AG04449 (cell line): ENCODE data around the gene RABGGTA.

Experiments used
- CTCF ChIA-PET: fragments of 350-600 bp; formaldehyde crosslinking; extraction: SDS; loops from one replicate; lab custom pipeline; 2021; ENCODE audit warnings: antibody characterized with exemption; lab: Yijun Ruan, JAX
- POLR2A ChIA-PET: fragments of 400-600, 350-600 bp; formaldehyde crosslinking; extraction: SDS; loops from one replicate; lab custom pipeline; 2020; ENCODE audit warnings: antibody characterized with exemption, inconsistent platforms; lab: Yijun Ruan, JAX
- DNase-seq: peaks from one replicate; pipeline ENCODE4 v3.0.0-alpha.2; 2010; ENCODE audit warnings: low read depth, low spot score
- H3K4me3 ChIP-seq: 2 replicates; pipeline ENCODE4 v1.5.1; 2011; ENCODE audit warnings: low read depth, mild to moderate bottlenecking, control low read depth, low read length
- TF ChIP-seq, protein P1 (sequence below): IDR thresholded peaks from one replicate; pipeline ENCODE4 v1.5.1; 2011; ENCODE audit warnings: mild to moderate bottlenecking, moderate library complexity, low read length, control low read depth, inconsistent platforms; ENCODE audit not compliant: insufficient read depth; ENCODE audit errors: missing control alignments

RABGGTA gene

DNA sequence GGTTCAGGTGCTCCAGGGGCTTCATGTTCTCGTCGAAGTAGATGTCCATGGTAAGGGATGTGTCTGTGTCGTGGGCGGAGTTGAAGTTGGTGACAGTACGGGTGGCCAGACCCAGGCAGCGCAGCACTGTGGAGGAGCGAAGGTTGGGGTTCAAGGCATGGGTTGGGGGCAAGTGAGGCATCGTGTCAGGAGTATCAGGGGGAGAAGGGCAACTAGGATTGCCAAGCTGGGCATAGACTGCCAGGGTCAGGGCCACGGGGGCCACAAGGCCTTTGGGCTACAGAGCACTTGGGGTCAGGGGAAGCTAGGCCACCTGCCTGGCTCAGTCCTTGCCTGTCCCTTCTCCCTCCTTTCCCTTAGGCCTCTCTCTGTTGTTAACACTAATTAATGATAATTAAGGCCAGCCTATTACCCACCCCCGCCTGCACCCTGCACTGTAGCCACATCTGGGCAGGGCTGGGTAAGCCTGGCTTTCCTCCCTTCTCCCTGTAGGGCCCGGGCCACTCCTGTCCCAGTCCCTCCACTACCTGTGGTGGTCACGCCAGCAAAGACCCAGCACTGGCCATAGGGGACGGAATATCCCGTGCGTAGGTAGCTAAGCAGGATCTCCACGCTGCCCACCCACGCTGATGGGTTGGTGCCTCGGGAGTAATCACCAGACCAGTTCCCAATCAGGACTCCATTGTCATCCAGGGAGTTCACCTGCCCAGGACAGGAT lies 12.7 kb downstream of the RABGGTA start:
- CTCF ChIA-PET, result interaction anchor here (0.9 to 16.0 kb wide), 6 partner anchors 11 to 49 kb away, joined by 3 to 155 read pairs (median 6); partner anchors contain the start of genes CIDEB, MDP1, RABGGTA and TINF2
- no peak for DNase-seq
- no peak overlapping the region for H3K4me3 ChIP-seq
- POLR2A ChIA-PET, result interaction anchor here (1.2 kb wide), 1 partner anchor 17 kb away, joined by 6 read pairs; the partner anchor contains the start of gene TINF2
- TF ChIP-seq, protein P1, sequence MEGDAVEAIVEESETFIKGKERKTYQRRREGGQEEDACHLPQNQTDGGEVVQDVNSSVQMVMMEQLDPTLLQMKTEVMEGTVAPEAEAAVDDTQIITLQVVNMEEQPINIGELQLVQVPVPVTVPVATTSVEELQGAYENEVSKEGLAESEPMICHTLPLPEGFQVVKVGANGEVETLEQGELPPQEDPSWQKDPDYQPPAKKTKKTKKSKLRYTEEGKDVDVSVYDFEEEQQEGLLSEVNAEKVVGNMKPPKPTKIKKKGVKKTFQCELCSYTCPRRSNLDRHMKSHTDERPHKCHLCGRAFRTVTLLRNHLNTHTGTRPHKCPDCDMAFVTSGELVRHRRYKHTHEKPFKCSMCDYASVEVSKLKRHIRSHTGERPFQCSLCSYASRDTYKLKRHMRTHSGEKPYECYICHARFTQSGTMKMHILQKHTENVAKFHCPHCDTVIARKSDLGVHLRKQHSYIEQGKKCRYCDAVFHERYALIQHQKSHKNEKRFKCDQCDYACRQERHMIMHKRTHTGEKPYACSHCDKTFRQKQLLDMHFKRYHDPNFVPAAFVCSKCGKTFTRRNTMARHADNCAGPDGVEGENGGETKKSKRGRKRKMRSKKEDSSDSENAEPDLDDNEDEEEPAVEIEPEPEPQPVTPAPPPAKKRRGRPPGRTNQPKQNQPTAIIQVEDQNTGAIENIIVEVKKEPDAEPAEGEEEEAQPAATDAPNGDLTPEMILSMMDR, result no peak

DNA sequence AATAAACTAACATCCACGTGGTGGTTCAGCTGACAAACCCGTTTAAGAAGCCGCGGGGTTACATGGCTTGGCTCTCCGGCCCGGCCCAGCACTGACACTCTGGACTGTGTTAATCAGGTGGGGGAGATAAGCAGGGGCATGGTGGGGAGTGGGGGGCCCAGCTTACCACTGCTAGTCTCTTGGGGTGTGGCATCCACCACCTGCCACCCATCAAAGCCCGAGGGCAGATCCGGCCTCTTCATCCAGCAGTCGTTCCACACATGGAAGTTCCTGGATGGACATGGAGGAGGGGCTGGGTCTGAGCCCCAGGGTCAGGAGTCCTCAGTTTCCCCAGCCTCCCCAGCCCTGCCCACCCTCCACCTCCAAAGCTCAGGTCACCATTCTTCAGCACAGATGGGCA lies 13.3 kb downstream of the RABGGTA start:
- no peak overlapping the region for H3K4me3 ChIP-seq
- CTCF ChIA-PET, result interaction anchor here (0.6 to 16.0 kb wide), 9 partner anchors 12 to 90 kb away, joined by 3 to 155 read pairs (median 3); partner anchors contain the start of genes CIDEB, DHRS1, MDP1 and NOP9
- POLR2A ChIA-PET, result no interaction called here
- no peak for DNase-seq
- TF ChIP-seq, protein P1, result no peak

DNA sequence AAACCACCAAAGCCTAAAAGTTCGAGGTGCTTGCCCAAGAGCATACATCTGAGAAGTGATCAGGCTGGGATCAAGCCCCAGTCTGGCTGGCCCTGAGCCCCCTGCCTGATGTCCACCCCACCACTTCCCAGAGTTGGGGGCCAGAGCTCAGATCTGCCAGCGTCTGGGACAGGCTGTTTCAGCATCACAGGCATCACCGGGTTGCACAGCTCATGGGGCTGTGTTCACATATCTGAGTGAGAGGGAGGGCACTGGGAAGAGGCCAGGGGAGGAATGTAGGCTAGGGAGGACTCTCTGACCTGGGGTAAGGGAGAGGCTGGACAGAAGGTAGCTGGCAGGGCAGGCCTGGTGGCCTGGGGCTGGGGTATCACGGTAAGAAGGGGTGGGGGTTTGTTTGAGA lies 14.4 kb downstream of the RABGGTA start:
- DNase-seq, result no peak
- ChIA-PET POLR2A (interaction anchor here (1.5 kb wide), 1 partner anchor 14 kb away, joined by 6 read pairs; the partner anchor contains the start of gene TINF2), CTCF (interaction anchor here (1.3 to 16.0 kb wide), 6 partner anchors 13 to 65 kb away, joined by 3 to 155 read pairs (median 33); partner anchors contain the start of genes CIDEB, DHRS1, NOP9 and RABGGTA)
- TF ChIP-seq, protein P1, result no peak
- no peak overlapping the region for H3K4me3 ChIP-seq

DNA sequence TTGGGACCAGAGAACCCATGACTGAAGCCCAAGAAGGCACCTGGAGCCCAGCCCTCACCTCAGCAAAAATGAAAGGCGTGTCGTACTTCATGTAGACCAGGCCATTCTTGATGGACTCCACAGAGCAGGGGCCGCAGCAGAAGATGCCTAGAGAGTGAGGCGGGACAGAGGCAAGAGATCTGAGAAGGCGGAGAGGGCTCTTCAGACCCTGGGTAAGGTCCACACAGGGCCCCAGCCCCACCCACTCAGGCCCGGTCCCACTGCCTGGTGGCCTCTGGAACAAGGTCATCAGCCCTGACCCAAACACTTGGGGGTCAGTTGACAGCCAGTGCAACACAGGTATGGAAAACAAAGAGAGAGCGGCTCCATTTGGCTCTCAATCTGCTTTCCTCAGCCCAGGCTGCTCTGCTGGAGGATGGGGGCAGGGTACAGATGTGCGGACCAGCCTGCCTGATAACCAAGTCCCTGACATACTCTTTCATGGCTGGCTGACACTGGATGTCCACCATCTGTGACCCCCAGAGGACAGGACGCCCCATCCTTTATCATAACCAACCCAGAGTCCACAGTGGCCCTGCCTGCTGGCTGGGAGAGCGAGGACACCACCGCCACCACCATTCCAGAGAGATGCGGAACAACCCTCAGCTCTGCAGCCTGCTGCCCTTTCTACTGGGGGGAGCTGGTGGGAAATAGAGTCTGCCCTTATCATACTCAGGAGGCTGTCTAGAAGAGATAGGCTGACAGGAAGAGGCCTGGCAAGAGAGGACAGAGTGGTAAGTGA lies 15.3 kb downstream of the RABGGTA start:
- CTCF ChIA-PET, result interaction anchor here (1.8 to 16.0 kb wide), 4 partner anchors 12 to 52 kb away, joined by 9 to 155 read pairs (median 64); partner anchors contain the start of genes CIDEB, DHRS1, NOP9 and RABGGTA
- no peak for DNase-seq

DNA sequence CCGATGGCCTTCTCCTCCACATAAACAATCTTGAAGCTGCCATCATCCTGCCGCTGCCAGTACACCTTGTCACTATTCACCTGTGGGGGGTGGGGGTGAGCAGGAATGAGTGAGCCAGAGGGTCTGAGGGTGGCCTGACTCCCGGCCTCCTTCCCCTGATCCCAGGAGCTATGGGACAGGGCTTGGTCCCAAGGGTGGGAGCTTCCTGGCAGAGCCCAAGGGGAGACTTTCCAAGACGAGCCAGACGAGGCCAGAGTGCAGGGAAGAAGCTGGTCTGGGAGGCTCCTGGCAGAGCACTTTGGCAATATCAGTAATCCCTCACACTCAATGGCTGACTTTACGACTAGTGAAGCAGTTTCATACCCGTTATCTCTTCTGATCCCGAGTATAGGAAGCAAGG lies 16.0 kb downstream of the RABGGTA start:
- POLR2A ChIA-PET, result no interaction called here
- no peak for DNase-seq
- TF ChIP-seq, protein P1, result no peak
- no peak overlapping the region for H3K4me3 ChIP-seq
- CTCF ChIA-PET, result interaction anchor here (1.1 to 16.0 kb wide), 4 partner anchors 11 to 52 kb away, joined by 3 to 155 read pairs (median 40); partner anchors contain the start of genes CIDEB, DHRS1, NOP9 and TINF2

More for the DNA sequence above, 15.3 kb downstream of the RABGGTA start:
- H3K4me3 ChIP-seq, result no peak overlapping the region
- POLR2A ChIA-PET, result interaction anchor here (1.5 kb wide), 1 partner anchor 13 kb away, joined by 6 read pairs; the partner anchor contains the start of gene TINF2
- TF ChIP-seq, protein P1, result no peak
